ENCODE data around the gene PPP1R12C. TPM values are rescaled to one million over a fixed set of nuclear protein-coding genes. Genes with fewer than 3 reads are reported as not detected.
"Not testable (repeated sequence)": the region's sequence is repeated elsewhere in the genome, so short reads cannot be mapped to it uniquely, and the experiment has no call there.

The PPP1R12C gene
- total RNA-seq, 1 donor from 2014 or later = 62.9 TPM

DNA sequence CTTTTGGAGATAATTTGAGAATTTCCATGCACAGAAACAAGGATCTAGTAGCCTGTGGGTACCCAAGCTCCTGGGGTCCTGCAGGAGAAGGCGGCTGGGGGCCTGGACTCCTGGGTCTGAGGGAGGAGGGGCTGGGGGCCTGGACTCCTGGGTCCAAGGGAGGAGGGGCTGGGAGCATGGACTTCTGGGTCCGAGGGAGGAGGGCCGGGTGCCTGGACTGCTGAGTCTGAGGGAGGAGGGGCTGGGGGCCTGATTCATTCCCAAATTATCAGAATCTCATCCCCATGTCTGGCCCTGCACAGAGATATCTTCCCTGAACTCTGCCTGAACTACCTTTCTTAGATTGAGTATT, 54.0 kb downstream of the PPP1R12C start:
- TF ChIP-seq, protein P1, sequence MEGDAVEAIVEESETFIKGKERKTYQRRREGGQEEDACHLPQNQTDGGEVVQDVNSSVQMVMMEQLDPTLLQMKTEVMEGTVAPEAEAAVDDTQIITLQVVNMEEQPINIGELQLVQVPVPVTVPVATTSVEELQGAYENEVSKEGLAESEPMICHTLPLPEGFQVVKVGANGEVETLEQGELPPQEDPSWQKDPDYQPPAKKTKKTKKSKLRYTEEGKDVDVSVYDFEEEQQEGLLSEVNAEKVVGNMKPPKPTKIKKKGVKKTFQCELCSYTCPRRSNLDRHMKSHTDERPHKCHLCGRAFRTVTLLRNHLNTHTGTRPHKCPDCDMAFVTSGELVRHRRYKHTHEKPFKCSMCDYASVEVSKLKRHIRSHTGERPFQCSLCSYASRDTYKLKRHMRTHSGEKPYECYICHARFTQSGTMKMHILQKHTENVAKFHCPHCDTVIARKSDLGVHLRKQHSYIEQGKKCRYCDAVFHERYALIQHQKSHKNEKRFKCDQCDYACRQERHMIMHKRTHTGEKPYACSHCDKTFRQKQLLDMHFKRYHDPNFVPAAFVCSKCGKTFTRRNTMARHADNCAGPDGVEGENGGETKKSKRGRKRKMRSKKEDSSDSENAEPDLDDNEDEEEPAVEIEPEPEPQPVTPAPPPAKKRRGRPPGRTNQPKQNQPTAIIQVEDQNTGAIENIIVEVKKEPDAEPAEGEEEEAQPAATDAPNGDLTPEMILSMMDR (IDR thresholded peaks at IDR 0.05; ENCODE audit: insufficient read depth, low read length, poor library complexity, severe bottlenecking) = no peak
- Histone ChIP-seq H3K27me3 (ENCODE audit: control insufficient read depth, insufficient read depth, low read length) (peaks cover 23% of the 10 kb centered on the region), H3K36me3 (ENCODE audit: control insufficient read depth, insufficient read depth, low read length) (no peaks in the 10 kb centered on the region), H3K4me3 (ENCODE audit: low read depth, low read length) (peak overlapping the region; percentile 15)
- no peak for DNase-seq (ENCODE audit: low read depth)

DNA sequence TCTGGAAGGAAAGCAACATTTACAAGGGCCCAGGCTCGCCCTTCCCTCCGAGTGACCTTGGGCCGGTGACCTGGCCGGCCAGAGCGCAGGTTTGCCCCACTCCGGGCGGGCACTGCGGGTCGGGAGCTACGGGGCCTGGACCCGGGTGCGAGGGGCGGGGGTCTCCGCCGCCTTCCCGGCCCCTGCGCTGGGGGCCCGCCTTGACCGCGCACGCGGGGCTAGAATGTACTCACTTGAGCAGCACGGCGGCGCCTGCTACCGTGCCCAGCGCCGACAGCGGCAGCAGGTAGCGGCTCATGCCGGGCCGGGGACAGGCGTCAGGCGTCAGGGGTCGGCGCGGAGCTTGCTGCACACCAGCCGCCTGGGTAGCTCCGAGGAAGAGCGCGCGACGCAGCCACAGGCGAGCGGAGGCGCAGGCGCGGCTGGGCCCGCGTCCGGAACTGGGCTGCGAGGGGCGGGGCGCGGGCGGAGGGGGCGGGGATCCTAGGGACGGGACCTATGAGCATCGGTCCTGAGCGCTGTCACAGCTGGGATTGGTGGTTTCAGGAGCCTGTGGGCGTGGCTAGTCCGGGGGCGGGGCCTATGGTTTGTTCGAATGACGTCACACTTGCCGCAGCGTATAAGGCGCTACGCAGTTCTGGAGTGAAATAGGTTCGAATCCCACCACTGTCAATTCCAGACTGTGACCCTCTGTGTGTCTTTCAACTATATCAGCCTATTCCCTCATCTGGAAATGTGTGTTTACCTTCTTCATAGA, 54.5 kb downstream of the PPP1R12C start, which contains the start of gene RDH13:
Gene RDH13, minus strand, starts transcription at position 414 of the 757 bp plus-strand sequence. Its CDS starts 116 bp downstream, at position 298.
- Histone ChIP-seq H3K36me3 (ENCODE audit: control insufficient read depth, insufficient read depth, low read length) (no peaks in the 10 kb centered on the region), H3K27me3 (ENCODE audit: control insufficient read depth, insufficient read depth, low read length) (peaks cover 20% of the 10 kb centered on the region), H3K4me3 (ENCODE audit: low read depth, low read length) (peak within 1 kb of the TSS; percentile 87)
- TF ChIP-seq, protein P1 (IDR thresholded peaks at IDR 0.05; ENCODE audit: insufficient read depth, low read length, poor library complexity, severe bottlenecking) = no peak
- peak; percentile 75 for DNase-seq (ENCODE audit: low read depth)

DNA sequence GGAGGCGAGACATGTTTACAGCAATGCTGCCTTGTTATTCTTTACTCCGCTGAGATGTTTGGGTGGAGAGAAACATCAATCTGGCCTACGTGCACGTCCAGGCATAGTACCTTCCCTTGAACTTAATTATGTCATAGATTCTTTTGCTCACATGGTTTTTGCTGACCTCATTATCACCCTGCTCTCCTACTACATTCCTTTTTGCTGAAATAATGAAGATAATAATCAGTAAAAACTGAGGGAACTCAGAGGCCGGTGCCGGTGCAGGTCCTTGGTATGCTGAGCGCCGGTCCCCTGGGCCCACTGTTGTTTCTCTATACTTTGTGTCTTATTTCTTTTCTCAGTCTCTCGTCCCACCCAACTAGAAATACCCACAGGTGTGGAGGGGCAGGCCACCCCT, 57.1 kb downstream of the PPP1R12C start:
- not testable (repeated sequence) for DNase-seq (ENCODE audit: low read depth); H3K36me3 ChIP-seq (ENCODE audit: control insufficient read depth, insufficient read depth, low read length); H3K4me3 ChIP-seq (ENCODE audit: low read depth, low read length); H3K27me3 ChIP-seq (ENCODE audit: control insufficient read depth, insufficient read depth, low read length)

DNA sequence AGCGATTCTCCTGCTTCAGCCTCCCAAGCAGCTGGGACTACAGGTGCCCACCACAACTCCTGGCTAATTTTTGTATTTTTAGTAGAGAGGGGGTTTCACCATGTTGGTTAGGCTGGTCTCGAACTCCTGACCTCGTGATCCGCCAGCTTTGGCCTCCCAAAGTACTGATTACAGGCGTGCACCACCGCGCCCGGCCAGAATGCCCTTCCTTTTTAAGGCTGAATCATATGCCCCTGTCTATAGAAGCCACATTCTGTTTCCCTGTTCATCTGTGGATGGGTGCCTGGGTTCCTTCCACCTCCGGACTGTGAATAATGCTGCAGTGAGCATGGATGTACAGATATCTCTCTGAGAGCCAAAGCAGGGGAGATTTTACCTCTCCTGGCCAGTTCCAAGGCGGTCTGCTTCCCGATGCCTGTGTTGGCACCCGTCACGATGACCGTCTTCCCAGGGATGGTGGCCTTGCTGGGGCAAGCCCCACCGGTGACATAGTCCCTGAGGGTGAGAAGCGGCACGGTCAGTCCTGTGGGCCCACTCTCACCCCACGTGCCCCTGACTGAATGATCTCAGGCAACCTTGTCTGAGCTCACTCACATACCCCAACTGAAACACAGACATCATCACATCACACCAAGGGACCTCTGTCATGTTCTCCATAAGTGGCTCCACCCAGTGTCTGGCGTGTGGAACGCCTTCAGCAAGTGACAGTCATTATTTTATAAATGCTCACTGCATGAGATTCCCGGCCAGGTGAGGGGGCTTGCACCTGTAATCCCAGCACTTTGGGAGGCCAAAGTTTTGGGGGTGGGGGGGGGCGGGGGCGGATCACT, 58.4 kb downstream of the PPP1R12C start:
- Histone ChIP-seq H3K27me3 (ENCODE audit: control insufficient read depth, insufficient read depth, low read length) (peaks cover 3% of the 10 kb centered on the region), H3K36me3 (ENCODE audit: control insufficient read depth, insufficient read depth, low read length) (no peaks in the 10 kb centered on the region), H3K4me3 (ENCODE audit: low read depth, low read length) (no peak overlapping the region)
- TF ChIP-seq, protein P1 (IDR thresholded peaks at IDR 0.05; ENCODE audit: insufficient read depth, low read length, poor library complexity, severe bottlenecking) = no peak
- no peak for DNase-seq (ENCODE audit: low read depth)

DNA sequence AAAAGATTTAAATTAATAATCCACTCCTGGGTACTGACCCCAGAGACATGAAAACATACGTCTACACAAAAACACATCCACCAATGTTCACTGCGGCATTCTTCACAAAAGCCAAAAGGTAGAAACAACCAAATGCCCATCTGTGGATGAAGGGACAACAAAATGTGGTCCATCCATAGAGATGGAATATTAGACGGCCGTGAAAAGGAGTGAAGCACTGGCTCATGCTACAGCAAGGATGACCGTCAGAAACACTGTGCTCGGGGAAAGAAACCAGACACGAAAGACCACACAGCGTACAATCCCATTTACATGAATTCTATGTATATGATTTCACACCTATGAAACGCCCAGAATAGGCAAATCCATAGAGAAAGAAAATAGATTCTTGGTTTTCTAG, 60.6 kb downstream of the PPP1R12C start:
- no peaks in the 10 kb centered on the region for H3K36me3 ChIP-seq (ENCODE audit: control insufficient read depth, insufficient read depth, low read length)
- H3K4me3 ChIP-seq (ENCODE audit: low read depth, low read length) = no peak overlapping the region
- no peaks in the 10 kb centered on the region for H3K27me3 ChIP-seq (ENCODE audit: control insufficient read depth, insufficient read depth, low read length)
- DNase-seq (ENCODE audit: low read depth) = no peak
- TF ChIP-seq, protein P1 (IDR thresholded peaks at IDR 0.05; ENCODE audit: insufficient read depth, low read length, poor library complexity, severe bottlenecking) = no peak

DNA sequence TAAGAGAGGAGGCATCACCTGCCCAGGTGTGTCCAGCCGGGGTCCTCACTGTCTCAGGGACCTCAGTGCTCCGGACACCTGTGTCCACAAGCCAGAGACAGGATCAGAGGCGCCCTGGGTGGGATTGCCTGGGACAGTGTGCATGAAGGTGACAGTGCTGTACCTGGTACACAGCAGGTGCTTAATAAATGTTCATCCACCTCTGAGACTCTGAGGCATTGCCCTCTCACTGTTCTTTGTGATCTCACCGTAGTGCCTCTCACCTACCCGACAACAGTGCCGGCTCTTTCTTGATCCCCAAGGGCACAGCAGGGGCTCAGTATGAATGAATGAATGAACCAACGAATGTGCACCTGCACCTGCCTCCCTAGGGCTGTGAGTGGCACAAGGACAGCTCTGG, 63.7 kb downstream of the PPP1R12C start:
- H3K4me3 ChIP-seq (ENCODE audit: low read depth, low read length) = no peak overlapping the region
- DNase-seq (ENCODE audit: low read depth) = no peak
- H3K27me3 ChIP-seq (ENCODE audit: control insufficient read depth, insufficient read depth, low read length) = no peaks in the 10 kb centered on the region
- H3K36me3 ChIP-seq (ENCODE audit: control insufficient read depth, insufficient read depth, low read length) = no peaks in the 10 kb centered on the region
- TF ChIP-seq, protein P1 (IDR thresholded peaks at IDR 0.05; ENCODE audit: insufficient read depth, low read length, poor library complexity, severe bottlenecking) = no peak
